ENCODE data around the gene CREBBP. TPM values are rescaled to one million over a fixed set of nuclear protein-coding genes. Genes with fewer than 3 reads are reported as not detected.
"Not testable (repeated sequence)": the region's sequence is repeated elsewhere in the genome, so short reads cannot be mapped to it uniquely, and the experiment has no call there.

The CREBBP gene
- total RNA-seq, 1 donor from 2014 or later: 7.8 TPM

DNA sequence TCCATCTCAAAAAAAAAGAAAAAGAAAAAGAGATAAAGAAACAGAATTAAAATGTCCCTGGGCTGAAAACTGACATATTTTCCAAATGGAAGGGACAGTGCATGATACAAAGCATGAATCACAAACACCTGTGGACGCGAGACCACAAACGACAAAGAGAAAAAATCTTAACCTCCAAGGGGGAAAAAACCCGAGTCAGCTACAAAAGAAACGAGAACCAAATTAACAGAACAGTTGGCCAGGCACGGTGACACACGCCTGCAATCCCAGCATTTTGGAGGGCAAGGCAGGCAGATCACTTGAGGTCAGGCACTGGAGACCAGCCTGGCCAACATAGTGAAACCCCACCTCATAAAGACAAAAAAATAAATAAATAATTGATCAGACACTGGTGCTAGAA is 165.1 kb downstream of the CREBBP start:
- no peak for DNase-seq (ENCODE audit: low read depth in 2 of 2)

DNA sequence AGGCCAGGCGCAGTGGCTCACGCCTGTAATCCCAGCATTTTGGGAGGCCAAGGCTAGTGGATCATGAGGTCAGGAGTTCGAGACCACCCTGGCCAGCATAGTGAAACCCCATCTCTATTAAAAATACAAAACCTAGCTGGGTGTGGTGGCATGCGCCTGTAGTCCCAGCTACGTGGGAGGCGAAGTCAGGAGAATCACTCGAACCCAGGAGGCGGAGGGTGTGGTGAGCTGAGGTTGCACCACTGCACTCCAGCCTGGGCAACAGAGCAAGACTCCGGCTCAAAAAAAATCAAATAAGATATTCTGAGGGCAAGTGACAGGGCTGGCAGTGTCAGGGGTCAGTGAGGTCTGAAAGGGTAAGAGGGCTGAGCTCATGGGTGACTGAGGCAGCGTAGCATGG is 166.1 kb downstream of the CREBBP start:
- not testable (repeated sequence) for DNase-seq (ENCODE audit: low read depth in 2 of 2)

DNA sequence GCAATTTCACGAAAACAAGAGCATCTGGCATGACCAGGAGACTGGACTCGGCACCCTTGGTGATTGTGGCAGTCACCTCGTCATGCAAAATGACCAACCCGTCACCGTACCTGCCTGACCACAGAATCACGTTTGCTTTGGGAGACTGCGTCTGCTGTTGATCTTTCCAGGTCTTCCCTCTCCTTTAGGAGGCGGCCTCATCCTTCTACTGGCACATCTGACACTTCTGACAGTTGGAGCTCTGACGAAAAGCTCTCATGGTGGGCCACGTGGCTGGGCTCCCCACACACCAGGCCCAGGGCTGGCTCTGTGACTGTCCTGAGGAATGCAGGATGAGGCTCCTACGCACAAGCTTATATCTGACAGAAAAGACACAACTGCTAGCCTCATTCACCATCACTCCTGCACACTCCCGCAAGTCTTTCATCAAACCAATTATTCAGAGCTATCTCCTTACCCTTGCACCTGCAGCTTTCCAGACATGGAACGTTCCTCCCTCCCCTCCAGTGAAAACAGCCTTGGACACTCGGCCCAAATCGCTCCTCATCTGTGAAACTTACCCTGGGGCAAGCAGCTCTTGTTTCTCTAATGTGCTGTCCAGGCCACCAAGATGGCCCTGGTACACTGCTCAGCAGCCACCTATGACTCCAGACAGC is 166.8 kb downstream of the CREBBP start:
- no peak for DNase-seq (ENCODE audit: low read depth in 2 of 2)

DNA sequence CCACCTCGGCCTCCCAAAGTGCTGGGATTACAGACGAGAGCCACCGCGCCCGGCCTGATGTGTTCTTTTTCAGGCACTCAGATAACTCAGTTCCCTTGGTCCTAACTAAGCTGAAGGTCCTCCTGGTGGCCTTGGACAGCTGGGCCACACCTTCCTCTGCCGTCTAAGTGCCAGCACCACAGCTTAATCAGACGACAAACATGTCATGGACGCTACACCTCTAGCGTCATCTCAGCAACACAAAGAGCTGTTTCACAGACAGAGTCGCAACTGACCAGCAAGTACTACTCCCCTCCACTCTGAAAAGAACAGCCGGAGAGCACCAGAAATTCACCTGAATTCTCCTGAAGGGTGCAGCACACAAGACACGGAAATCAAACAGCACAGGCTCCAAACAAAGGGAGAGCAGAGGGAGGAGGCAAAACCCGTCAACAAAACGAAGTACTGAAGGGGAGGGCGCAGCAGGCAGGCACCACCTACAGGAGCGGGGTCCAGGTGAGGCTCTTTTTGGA is 167.6 kb downstream of the CREBBP start:
- no peak for DNase-seq (ENCODE audit: low read depth in 2 of 2)

DNA sequence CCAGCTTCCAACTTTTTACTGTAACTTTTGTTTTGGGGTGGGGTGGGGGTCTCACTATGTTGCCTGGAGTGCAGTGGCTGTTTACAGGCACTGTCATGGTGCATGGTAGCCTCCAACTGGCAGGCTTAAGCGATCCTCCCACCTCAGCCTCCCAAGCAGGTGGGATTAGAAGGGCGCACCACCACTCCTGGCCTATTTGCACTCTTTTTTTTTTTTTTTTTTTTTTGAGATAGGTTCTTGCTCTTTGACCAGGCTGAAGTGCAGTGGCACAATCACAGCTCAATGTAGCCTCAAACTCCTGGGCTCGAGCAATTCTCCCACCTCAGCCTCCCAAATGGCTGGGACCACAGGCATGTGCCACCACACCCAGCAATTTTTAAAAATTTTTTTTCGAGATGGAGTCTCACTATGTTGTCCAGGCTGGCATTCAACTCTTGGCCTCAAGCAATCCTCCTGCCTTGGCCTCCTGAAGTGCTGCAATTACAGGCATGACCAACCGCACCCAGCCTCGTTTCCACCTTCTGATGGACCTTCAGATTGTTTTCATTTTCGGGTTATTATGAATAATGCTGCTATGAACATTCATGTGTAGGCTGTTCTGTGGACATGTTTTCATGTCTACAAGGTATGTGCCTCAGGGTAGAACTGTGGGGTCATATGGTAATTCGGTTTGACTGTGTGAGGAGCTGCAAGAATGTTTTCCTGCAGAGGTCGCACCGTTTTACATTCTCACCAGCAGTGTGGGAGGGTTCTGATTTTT is 174.1 kb downstream of the CREBBP start:
- no peak for DNase-seq (ENCODE audit: low read depth in 2 of 2)

DNA sequence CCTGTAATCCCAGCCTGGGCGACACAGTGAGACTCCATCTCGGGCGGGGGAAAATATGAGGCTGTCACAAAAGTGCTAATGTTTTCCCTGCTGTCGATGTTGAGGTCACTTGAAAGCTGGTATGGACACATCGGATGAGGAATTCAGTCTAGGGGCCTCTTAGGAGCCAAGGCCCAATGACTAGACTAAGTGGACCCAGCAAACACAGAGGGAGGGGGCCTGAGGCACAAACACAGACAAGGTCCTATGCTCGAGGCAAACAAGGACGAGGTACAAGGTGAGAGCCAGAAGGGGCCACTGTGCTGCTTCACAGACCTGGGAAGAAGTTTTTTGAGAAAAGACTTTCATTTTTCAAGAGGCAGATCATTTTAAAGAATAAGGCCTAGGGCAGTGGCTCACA is 178.4 kb downstream of the CREBBP start:
- no peak for DNase-seq (ENCODE audit: low read depth in 2 of 2)

DNA sequence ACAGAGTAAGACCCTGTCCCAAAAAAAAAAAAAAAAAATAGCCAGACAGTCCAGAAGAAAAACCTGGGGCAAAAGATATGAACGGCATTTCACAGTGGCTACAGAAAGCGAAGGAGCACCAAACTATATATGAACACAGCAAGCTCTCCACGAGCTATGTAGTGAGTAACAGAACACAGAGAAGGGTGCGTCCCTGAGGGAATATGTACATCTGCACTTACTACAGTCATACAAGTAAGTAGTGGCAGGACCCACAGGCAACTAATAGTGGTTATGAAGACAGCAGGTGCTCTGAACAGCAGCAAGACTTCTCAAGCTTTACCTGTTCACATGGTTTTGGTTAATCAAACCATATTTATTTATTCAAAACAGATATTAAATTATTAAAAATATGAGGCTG is 179.0 kb downstream of the CREBBP start:
- DNase-seq (ENCODE audit: low read depth in 2 of 2): no peak

DNA sequence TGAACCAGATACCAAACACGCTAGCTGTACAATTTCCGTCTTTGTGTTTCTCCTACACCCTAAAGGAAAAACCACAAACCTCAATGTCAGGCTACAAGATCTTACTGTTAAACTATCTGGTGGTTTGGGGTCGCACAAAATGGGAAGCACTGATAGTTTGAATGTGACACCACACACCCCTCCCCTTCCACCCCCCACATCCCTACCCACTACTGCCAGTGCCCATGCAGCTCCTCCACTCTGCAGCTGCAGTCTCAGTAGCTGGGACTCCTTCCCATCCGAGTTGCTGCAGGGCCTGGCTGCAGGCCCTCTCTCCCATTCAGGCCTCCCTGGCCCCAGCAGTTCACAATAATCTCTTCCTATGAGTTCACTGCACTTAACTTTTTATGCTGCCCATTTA is 181.6 kb downstream of the CREBBP start:
- DNase-seq (ENCODE audit: low read depth in 2 of 2): no peak

DNA sequence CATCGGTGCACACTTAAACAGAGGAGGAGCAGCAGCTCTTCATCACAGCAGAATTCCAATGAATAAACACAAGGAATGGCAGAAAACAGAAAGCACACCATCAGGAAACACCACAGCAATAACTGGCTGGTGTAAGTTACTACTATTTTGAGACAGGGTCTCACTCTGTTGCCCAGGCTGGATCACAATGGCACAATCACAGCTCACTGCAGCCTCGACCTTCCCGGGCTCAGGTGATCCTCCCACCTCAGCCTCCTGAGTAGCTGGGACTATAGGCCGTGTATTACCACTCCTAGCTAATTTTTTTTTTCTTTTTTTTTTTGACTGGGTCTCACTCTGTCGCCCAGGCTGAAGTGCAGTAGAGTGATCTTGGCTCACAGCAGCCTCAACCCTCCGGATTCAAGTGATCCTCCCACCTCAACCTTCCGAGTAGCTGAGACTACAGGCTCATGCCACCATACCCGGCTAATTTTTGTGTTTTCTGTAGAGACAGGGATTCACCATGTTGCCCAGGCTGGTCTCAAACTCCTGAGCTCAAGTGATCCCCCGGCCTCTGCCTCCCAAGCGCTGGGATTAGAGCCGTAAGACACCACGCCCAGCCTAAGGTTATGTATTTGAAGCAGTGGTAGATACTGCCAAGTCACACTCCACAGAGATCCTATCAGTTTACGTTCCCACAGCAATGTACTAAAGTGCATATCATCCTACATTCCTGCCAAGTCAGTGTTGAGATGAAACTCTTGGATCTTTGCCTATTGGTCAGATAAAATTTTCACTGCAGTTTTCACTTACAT is 183.9 kb downstream of the CREBBP start:
- no peak for DNase-seq (ENCODE audit: low read depth in 2 of 2)

DNA sequence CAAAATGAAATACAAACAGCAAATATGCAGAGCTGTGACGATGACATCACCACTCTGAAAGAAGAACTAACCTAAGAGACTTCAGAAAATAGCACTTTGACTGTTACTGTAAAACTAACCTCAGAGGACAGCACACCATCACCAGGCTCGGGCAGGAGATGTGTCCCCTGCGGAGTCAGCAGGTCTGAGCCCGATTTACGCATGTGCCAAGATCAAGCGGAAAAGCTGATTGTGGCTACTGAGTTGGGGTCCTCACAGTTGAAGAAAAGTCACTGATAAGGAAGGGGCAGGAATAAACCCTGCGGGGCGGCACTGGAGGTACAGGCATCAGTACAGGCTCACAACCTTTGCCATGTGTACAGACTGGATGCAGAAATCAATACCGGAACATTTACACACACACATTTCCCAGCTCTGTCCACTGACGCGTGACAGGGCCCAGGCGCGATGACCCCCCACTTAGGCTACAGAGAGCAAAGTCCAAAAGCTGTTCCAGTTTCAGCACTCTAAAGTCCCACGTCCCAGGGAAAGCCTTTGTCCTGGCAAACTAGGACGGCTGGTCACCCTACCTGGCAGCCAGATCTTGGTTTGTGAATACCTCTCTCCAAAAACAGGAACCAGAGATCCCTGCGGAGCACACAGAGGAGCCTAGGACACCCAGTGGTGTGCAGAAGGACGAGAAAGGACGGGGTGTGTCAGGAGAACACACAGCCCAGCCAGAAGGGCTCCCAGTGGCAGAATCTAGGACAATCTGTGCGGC is 184.7 kb downstream of the CREBBP start:
- DNase-seq (ENCODE audit: low read depth in 2 of 2): no peak

DNA sequence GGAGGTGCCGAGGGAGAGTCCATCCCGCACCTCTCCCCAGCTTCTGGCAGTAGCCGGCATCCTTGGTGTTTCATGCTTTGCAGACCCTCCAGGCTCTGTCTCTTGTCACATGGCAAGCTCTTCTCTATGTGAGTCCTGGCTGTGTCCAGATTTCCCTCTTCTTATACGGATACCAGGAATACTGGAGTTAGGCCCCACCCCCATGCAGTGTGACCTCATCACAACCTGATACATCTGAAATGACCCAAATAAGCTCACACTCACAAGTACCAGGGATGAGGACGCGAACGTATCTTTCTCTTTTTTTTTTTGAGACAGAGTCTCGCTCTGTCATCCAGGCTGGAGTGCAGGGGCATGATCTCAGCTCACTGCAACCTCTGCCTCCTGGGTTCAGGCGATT is 186.5 kb downstream of the CREBBP start:
- DNase-seq (ENCODE audit: low read depth in 2 of 2): no peak

DNA sequence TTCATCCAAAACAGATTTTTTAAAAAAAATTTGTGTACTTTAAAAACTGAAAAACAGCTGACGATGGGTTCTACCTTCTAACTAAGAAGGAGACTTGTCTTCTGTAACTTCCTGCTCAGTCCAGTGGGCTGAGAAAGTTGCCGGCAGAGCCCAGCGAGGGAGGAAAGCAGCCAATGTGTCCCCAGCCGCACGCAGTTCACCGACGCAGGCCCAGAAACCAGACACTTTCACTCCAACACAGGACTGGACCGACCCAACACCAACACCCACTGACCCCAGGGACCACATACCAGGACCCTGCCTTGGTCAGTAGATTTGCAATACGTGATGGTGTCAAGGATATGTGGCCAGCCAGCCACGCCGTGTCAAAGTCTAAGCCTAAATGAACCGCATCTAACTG is 188.8 kb downstream of the CREBBP start:
- DNase-seq (ENCODE audit: low read depth in 2 of 2): no peak

DNA sequence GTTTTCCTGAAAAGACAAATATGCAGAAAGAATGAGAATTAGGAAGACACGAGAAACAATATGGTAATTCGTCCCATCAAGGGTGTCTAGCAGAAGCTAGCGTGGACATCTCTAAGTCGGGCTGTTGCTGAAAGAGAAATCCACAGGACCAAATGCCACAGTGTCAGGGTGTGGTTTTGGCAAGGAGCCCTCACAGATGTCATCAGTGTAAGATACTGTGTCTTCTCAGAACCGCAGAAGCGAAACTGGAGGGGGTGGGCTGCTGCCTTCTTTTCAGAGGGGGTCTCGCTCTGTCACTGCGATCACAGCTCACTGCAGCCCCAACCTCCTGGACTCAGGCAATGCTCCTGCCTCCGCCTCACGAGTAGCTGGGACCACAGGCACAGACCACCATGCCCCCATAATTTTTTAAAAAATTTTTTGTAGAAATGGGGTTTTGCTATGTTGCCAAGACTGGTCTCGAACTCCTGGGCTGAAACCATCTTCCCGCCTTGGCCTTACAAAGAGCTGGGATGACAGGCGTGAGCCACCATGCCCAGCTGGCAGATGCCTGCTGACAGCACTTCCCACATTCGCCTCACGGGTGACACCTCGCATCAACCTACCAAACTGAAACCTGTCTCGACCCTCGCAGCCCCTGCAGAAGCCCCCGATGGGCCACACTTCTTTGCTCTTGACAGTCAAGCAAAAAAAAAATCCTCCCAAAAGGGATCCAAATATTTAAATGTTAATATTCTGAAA is 189.4 kb downstream of the CREBBP start:
- no peak for DNase-seq (ENCODE audit: low read depth in 2 of 2)

DNA sequence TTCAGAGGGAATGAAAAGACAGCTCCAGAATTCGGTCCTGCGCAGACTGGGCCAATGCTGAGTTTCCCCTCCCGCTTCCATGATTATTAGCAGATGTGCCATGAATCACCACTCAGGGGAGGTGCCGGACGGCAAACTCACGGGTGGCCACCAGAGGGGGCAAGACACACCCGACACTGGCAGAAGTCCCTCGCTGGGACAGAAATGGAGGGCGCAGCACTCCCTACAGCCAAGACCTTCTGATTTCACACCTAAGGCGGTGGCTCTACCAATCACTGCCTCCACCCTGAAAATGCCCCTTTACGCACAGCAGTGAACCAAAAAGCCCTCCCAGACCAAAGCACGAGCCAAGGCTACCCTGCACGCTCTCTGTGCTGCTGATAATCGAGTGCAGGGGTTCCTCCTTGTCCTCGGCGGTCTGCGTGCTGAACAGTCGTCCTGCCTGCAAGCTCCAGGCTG is 190.0 kb downstream of the CREBBP start:
- peak; percentile 83 to 91 for DNase-seq (ENCODE audit: low read depth in 2 of 2)

DNA sequence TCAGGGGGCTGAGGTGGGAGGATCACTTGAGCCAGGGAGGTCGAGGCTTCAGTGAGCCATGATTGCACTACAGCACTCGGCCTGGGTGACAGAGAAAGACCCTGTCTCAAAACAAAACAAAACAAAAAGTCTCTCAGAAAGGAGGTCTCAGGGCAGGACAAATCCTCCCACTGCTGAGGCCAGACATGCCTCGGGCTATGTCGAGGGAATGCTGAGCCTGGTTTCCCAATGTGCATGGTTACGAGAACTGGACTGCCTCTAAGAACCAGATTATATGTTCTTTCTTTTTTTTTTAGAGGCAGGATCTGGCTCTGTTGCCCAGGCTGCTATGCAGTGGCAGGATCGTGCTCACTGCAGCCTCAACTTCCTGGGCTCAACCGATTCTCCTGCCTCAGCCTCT is 190.8 kb downstream of the CREBBP start:
- no peak for DNase-seq (ENCODE audit: low read depth in 2 of 2)

DNA sequence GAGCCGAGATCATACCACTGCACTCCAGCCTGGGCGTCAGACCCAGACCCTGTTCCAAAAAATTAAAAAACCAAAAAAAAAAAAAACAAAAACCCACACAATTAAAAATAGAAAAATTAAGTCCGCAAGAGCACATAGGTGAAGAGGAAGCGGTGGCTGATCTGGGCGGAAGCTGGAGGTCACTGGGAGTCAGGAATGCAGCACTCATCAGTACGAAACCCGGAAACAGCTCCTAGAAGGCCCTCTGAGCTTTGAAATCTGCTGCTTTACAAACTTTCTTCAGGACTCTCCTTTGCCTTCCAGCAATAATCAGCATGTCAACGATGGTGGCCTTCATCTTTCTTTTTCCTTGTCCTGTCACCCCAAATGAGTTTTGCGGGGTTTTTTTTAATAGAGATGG is 192.7 kb downstream of the CREBBP start:
- peak; percentile 53 to 70 for DNase-seq (ENCODE audit: low read depth in 2 of 2)

DNA sequence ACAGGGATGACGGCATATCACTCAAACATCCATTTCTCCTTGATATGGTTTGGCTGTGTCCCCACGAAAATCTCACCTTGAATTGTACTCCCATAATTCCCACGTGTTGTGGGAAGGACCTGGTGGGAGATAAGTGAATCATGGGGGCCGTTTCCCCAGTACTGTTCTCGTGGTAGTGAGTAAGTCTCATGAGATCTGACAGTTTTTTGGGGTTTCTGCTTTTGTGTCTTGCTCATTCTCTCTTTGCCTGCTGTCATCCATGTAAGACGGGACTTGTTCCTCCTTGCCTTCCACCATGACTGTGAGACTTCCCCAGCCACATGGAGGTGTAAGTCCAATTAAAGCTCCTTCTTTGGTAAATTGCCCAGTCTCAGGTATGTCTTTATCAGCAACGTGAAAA is 193.5 kb downstream of the CREBBP start:
- DNase-seq (ENCODE audit: low read depth in 2 of 2): no peak

DNA sequence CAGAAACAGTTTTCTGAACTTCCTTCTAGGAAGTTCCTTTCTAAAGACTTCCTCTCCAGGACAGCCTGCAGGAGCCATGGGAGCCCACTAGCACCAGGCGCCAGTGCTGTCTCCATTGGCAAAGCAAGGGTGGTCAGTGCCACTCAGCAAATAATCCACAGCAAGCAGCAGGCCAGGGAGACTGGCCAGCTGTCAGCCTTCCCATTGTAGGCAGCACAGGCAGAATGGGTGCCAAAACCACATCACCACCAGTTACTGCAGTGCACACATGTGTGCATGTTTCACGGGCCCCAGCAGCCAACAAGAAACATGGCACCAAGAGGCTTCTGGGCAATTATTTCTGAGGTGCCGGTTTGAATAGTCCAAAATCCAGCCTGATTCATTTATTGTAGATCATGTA is 199.3 kb downstream of the CREBBP start:
- no peak for DNase-seq (ENCODE audit: low read depth in 2 of 2)

DNA sequence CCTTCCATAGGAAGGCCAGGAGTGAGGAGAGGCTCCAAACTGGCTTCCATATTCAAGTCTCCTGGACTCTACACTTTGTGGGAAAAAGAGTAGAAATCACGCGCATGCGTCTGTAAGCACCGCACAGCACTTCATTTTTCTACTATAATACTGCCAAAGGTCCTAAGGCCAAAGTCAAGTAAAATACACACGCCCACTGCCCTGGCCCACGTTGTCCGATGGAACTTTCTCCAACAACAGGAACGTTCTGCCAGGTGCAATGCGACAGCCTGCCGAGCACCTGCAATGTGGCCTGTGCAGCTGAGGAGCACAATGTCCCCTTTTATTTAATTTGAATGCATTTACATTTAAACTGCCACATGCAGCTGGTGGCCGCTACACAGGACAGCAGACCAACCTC is 202.5 kb downstream of the CREBBP start:
- no peak for DNase-seq (ENCODE audit: low read depth in 2 of 2)

DNA sequence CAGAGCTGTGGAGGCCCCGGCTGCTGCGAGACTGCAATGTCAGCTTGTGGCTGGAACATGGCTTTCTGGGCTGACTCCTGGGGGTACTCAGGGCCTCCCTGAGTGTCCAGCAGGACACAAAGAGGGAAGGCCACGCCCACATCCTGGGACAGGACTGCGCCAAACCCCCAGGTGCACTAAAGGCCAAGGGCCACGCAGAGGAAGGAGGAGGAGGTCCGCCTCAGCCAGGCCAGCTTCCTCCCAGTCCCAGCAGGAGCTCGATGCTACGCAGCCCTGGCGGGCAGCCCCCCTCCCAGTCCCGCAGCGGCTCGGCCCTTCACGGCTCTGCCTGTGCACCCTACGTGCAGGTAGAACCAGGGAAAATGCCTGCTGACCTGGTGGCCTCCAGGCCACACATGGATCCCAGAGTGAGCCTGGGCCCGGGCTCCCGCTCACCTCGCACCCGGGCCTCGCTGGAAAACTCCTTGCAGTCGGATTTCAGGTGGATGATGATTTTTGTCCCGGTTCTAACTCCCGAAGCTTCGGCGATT is 204.8 kb downstream of the CREBBP start:
- DNase-seq (ENCODE audit: low read depth in 2 of 2): no peak
